ENCODE data around the gene CTCFL. TPM values are rescaled to one million over a fixed set of nuclear protein-coding genes. Genes with fewer than 3 reads are reported as not detected.

CTCFL gene
- total RNA-seq, 1 donor from 2014 or later = 0.07 TPM

GRCh38 chr20:57480444-57481160 lies 44.3 kb downstream of the CTCFL start:
- Mint-ChIP-seq H3K27me3 (peaks cover 4% of the 10 kb centered on the region), H3K4me1 (ENCODE audit: unreplicated experiment) (peaks cover 13% of the 10 kb centered on the region), H3K4me3 (no peak overlapping the region), H3K9me3 (no peaks in the 10 kb centered on the region), H3K27ac (no peak overlapping the region), H3K36me3 (no peaks in the 10 kb centered on the region)
- DNase-seq (ENCODE audit: extremely low spot score, unreplicated experiment) = no peak
- TF ChIP-seq, protein P1, sequence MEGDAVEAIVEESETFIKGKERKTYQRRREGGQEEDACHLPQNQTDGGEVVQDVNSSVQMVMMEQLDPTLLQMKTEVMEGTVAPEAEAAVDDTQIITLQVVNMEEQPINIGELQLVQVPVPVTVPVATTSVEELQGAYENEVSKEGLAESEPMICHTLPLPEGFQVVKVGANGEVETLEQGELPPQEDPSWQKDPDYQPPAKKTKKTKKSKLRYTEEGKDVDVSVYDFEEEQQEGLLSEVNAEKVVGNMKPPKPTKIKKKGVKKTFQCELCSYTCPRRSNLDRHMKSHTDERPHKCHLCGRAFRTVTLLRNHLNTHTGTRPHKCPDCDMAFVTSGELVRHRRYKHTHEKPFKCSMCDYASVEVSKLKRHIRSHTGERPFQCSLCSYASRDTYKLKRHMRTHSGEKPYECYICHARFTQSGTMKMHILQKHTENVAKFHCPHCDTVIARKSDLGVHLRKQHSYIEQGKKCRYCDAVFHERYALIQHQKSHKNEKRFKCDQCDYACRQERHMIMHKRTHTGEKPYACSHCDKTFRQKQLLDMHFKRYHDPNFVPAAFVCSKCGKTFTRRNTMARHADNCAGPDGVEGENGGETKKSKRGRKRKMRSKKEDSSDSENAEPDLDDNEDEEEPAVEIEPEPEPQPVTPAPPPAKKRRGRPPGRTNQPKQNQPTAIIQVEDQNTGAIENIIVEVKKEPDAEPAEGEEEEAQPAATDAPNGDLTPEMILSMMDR (conservative IDR thresholded peaks at IDR 0.05) = no peak

GRCh38 chr20:57479196-57479595 lies 45.7 kb downstream of the CTCFL start:
- TF ChIP-seq, protein P1 (conservative IDR thresholded peaks at IDR 0.05) = no peak
- Mint-ChIP-seq H3K4me1 (ENCODE audit: unreplicated experiment) (peaks cover 13% of the 10 kb centered on the region), H3K4me3 (no peak overlapping the region), H3K27ac (no peak overlapping the region), H3K36me3 (no peaks in the 10 kb centered on the region), H3K27me3 (peaks cover 7% of the 10 kb centered on the region), H3K9me3 (no peaks in the 10 kb centered on the region)
- no peak for DNase-seq (ENCODE audit: extremely low spot score, unreplicated experiment)

DNA sequence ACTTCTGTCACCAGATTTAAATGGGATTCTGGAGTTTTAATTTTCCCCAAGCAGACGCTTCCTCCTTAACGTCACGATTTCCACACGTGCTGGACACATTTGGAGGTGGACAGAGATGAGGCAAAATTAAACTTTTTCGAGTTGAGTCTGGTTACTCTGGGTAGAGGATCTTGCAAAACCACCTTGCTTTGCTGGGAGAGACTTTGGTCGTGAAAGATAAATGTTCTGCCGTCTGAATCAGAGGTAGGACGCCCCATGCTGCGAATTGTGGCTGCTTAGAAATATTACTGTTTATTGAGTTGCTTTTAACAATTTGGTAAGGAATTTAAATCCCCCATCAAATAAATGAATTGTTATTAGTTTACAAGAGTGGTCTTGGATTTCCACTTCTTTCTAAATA lies 46.8 kb downstream of the CTCFL start:
- Mint-ChIP-seq H3K27ac (no peak overlapping the region), H3K4me1 (ENCODE audit: unreplicated experiment) (peaks cover 19% of the 10 kb centered on the region), H3K36me3 (no peaks in the 10 kb centered on the region), H3K27me3 (peaks cover 10% of the 10 kb centered on the region), H3K9me3 (no peaks in the 10 kb centered on the region), H3K4me3 (no peak overlapping the region)
- TF ChIP-seq, protein P1 (conservative IDR thresholded peaks at IDR 0.05) = no peak
- no peak for DNase-seq (ENCODE audit: extremely low spot score, unreplicated experiment)

GRCh38 chr20:57476641-57477461 lies 48.1 kb downstream of the CTCFL start:
- peaks cover 29% of the 10 kb centered on the region for H3K4me1 Mint-ChIP-seq (ENCODE audit: unreplicated experiment)
- no peaks in the 10 kb centered on the region for H3K9me3 Mint-ChIP-seq
- no peak overlapping the region for H3K4me3 Mint-ChIP-seq
- DNase-seq (ENCODE audit: extremely low spot score, unreplicated experiment) = no peak
- H3K27me3 Mint-ChIP-seq = peaks cover 10% of the 10 kb centered on the region
- TF ChIP-seq, protein P1 (conservative IDR thresholded peaks at IDR 0.05) = no peak
- H3K27ac Mint-ChIP-seq = no peak overlapping the region
- no peaks in the 10 kb centered on the region for H3K36me3 Mint-ChIP-seq

DNA sequence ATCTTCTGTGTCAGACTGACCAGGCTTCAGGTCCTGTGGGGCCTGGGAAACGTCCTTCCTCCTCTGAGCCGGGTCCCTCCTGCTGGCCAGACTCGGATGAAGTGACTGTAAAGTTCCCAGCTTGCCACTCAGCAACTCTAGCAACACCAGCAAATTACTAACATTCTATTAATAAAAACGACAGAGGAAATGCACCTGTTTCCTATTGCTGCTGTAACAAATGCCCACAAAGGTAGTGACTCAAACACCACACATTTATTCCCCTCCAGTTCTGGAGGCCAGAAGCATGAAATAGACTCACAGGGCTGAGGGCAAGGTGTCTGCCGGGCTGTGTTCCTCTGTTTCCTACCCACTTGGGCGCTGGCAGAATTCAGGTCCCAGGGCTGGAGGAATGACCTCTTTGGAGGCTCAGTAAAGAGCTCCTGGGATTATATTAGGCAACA lies 48.8 kb downstream of the CTCFL start:
- Mint-ChIP-seq H3K4me3 (no peak overlapping the region), H3K36me3 (no peaks in the 10 kb centered on the region), H3K27me3 (peaks cover 10% of the 10 kb centered on the region), H3K4me1 (ENCODE audit: unreplicated experiment) (peaks cover 29% of the 10 kb centered on the region), H3K27ac (no peak overlapping the region), H3K9me3 (no peaks in the 10 kb centered on the region)
- no peak for DNase-seq (ENCODE audit: extremely low spot score, unreplicated experiment)
- TF ChIP-seq, protein P1 (conservative IDR thresholded peaks at IDR 0.05) = no peak
